MCF 10A (cell line): ENCODE data around the gene DNAL1. TPM values are rescaled to one million over a fixed set of nuclear protein-coding genes. Genes with fewer than 3 reads are reported as not detected.

Experiments used
- BruUV-seq: library from RNA; stranded (reverse); fragments of 400-500 nt; replicated peaks from 2 replicates; lab custom pipeline; 2021; lab: Mats Ljungman, UMichigan
- CTCF ChIA-PET: fragments of 300-600 bp; sonication (Branson Sonifier 250); formaldehyde crosslinking; extraction: SDS; loops from one replicate; lab custom pipeline; 2021; ENCODE audit warnings: antibody characterized with exemption, inconsistent platforms; lab: Yijun Ruan, JAX
- POLR2A ChIA-PET: fragments of 300-600, 350-650 bp; sonication (Branson Sonifier 250); formaldehyde crosslinking; extraction: SDS; loops from one replicate; lab custom pipeline; 2020; ENCODE audit warnings: antibody characterized with exemption, inconsistent platforms; lab: Yijun Ruan, JAX
- DNase-seq: peaks from one replicate; pipeline ENCODE4 v3.0.0-alpha.2; 2018; ENCODE audit not compliant: unreplicated experiment
- H3K27ac Mint-ChIP-seq: one replicate; pipeline ENCODE4 v1.8.0; 2022; ENCODE audit warnings: mild to moderate bottlenecking, low read depth, mixed read lengths; ENCODE audit not compliant: unreplicated experiment
- H3K27me3 Mint-ChIP-seq: one replicate; pipeline ENCODE4 v1.8.0; 2022; ENCODE audit warnings: mixed read lengths; ENCODE audit not compliant: insufficient read depth, unreplicated experiment
- H3K36me3 Mint-ChIP-seq: one replicate; pipeline ENCODE4 v1.8.0; 2022; ENCODE audit warnings: mild to moderate bottlenecking, moderate library complexity, mixed read lengths; ENCODE audit not compliant: insufficient read depth, unreplicated experiment
- H3K4me1 Mint-ChIP-seq: one replicate; pipeline ENCODE4 v1.8.0; 2022; ENCODE audit warnings: mixed read lengths; ENCODE audit not compliant: insufficient read depth, unreplicated experiment
- H3K4me3 Mint-ChIP-seq: one replicate; pipeline ENCODE4 v1.8.0; 2022; ENCODE audit warnings: mild to moderate bottlenecking, moderate library complexity, mixed read lengths; ENCODE audit not compliant: unreplicated experiment
- H3K9me3 Mint-ChIP-seq: one replicate; pipeline ENCODE4 v1.8.0; 2022; ENCODE audit warnings: mixed read lengths; ENCODE audit not compliant: unreplicated experiment
- CTCF ChIP-seq: fragments of 200-600 bp; IDR thresholded peaks from one replicate; pipeline ENCODE4 v1.8.0; 2022; ENCODE audit warnings: antibody characterized with exemption, mild to moderate bottlenecking; ENCODE audit not compliant: unreplicated experiment
- intact Hi-C: fragments of 100-400 bp; cut with micrococcal nuclease; formaldehyde crosslinking; loops from 2 replicates; pipeline ENCODE4 v1.14.1; 2022
- total RNA-seq: library from RNA; stranded (reverse); gene quantifications from 2 replicates; pipeline ENCODE4 v1.2.3, GENCODE V29; 2022

Gene DNAL1
- total RNA-seq, 1 experiment from 2014 or later, result 18.5 TPM

- Mint-ChIP-seq H3K27ac (no peak overlapping the region), H3K36me3 (no peaks in the 10 kb centered on the region), H3K4me3 (no peak overlapping the region), H3K27me3 (no peaks in the 10 kb centered on the region), H3K9me3 (no peaks in the 10 kb centered on the region), H3K4me1 (no peaks in the 10 kb centered on the region)
- BruUV-seq, result no TSS peak
- intact Hi-C loops, result no loop called here
- CTCF ChIA-PET, result interaction anchor here (1.1 to 1.3 kb wide), 3 partner anchors 17 to 170 kb away, joined by 3 to 4 read pairs (median 3); no protein-coding TSS in a partner anchor
- no peak for DNase-seq
- POLR2A ChIA-PET, result interaction anchor here (0.6 to 1.2 kb wide), 4 partner anchors 9 to 160 kb away, joined by 3 to 7 read pairs (median 4); no protein-coding TSS in a partner anchor
- TF ChIP-seq CTCF, result no peak
Observed at GRCh38 chr14:73678698-73679097, 33.9 kb downstream of the DNAL1 start.

DNA sequence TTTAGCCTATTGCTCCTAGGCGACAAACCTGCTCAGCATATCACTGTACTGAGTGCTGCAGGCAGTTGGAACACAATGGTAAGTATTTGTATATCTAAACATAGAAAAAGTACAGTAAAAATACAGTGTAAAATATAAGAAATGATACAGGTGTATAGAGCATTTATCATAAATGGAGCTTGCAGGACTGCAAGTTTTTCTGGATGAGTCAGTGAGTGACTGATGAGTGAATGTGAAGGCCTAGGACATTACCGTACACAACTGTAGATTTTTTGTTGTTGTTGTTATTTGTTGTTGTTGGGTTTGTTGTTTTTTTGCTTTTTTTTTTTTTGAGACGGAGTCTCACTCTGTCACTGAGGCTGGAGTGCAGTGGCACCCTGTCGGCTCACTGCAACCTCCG lies 36.0 kb downstream of the DNAL1 start:
- CTCF ChIA-PET, result interaction anchor here (0.7 kb wide), 1 partner anchor 9 kb away, joined by 3 read pairs; no protein-coding TSS in a partner anchor

GRCh38 chr14:73684627-73685026 lies 39.8 kb downstream of the DNAL1 start:
- ChIA-PET CTCF (no interaction called here), POLR2A (no interaction called here)
- no peak for DNase-seq
- H3K27me3 Mint-ChIP-seq, result no peaks in the 10 kb centered on the region
- no peak overlapping the region for H3K27ac Mint-ChIP-seq
- peaks cover 30% of the 10 kb centered on the region for H3K36me3 Mint-ChIP-seq
- no TSS peak for BruUV-seq
- intact Hi-C loops, result no loop called here
- H3K9me3 Mint-ChIP-seq, result no peaks in the 10 kb centered on the region
- H3K4me3 Mint-ChIP-seq, result no peak overlapping the region
- H3K4me1 Mint-ChIP-seq, result peaks cover 3% of the 10 kb centered on the region
- no peak for TF ChIP-seq CTCF

More for the DNA sequence above, 36.0 kb downstream of the DNAL1 start:
- no peak for DNase-seq
- Mint-ChIP-seq H3K9me3 (no peaks in the 10 kb centered on the region), H3K4me3 (no peak overlapping the region), H3K27ac (no peak overlapping the region), H3K4me1 (peaks cover 3% of the 10 kb centered on the region), H3K36me3 (no peaks in the 10 kb centered on the region), H3K27me3 (no peaks in the 10 kb centered on the region)
- intact Hi-C loops, result no loop called here
- POLR2A ChIA-PET, result no interaction called here
- TF ChIP-seq CTCF, result no peak
- no TSS peak for BruUV-seq

- no TSS peak for BruUV-seq
- peaks cover 30% of the 10 kb centered on the region for H3K36me3 Mint-ChIP-seq
- DNase-seq, result peak; percentile 57
- H3K4me1 Mint-ChIP-seq, result peaks cover 3% of the 10 kb centered on the region
- TF ChIP-seq CTCF, result no peak
- intact Hi-C loops, result no loop called here
- H3K9me3 Mint-ChIP-seq, result no peaks in the 10 kb centered on the region
- CTCF ChIA-PET, result no interaction called here
- H3K4me3 Mint-ChIP-seq, result no peak overlapping the region
- H3K27ac Mint-ChIP-seq, result no peak overlapping the region
- POLR2A ChIA-PET, result no interaction called here
- no peaks in the 10 kb centered on the region for H3K27me3 Mint-ChIP-seq
Observed at GRCh38 chr14:73685328-73685727, 40.5 kb downstream of the DNAL1 start.
